WTC11 (cell line): ENCODE data around the gene RABGAP1. TPM values are rescaled to one million over a fixed set of nuclear protein-coding genes. Genes with fewer than 3 reads are reported as not detected.
A peak's percentile ranks its signal among the peaks of the same experiment; 100 is the strongest.

Experiments used
- ATAC-seq: fragments of 200-7000 bp; cut with Tn5 transposase; 2 replicates; pipeline ENCODE4 v1.10.0; 2021; ENCODE audit warnings: mild to moderate bottlenecking, moderate library complexity
- CTCF ChIA-PET: fragments of 300-600 bp; sonication (Branson Sonifier 250); formaldehyde crosslinking; loops from one replicate; lab custom pipeline; 2021; ENCODE audit warnings: antibody characterized with exemption; lab: Charles Lee
- POLR2A ChIA-PET: fragments of 350-600 bp; sonication (Branson Sonifier 250); formaldehyde crosslinking; loops from one replicate; lab custom pipeline; 2021; ENCODE audit warnings: antibody characterized with exemption; lab: Charles Lee
- DNase-seq: peaks from one replicate; pipeline ENCODE4 v3.0.0; 2021; ENCODE audit warnings: low spot score
- H3K27ac Mint-ChIP-seq: 2 replicates; pipeline ENCODE4 v1.8.0; 2021; ENCODE audit warnings: mixed read lengths
- H3K27me3 Mint-ChIP-seq: 2 replicates; pipeline ENCODE4 v1.8.0; 2021; ENCODE audit warnings: low read depth, mild to moderate bottlenecking, moderate library complexity, mixed read lengths
- H3K36me3 Mint-ChIP-seq: 2 replicates; pipeline ENCODE4 v1.8.0; 2021; ENCODE audit warnings: mixed read lengths
- H3K4me1 Mint-ChIP-seq: 2 replicates; pipeline ENCODE4 v1.8.0; 2022; ENCODE audit warnings: mixed read lengths
- H3K4me3 Mint-ChIP-seq: 2 replicates; pipeline ENCODE4 v1.8.0; 2021; ENCODE audit warnings: mild to moderate bottlenecking, moderate library complexity, mixed read lengths
- H3K9me3 Mint-ChIP-seq: 2 replicates; pipeline ENCODE4 v1.8.0; 2021; ENCODE audit warnings: mixed read lengths
- AFF4 ChIP-seq: sonication (generic); formaldehyde crosslinking; IDR thresholded peaks from 2 replicates; pipeline ENCODE4 v1.8.1; 2023; ENCODE audit warnings: mild to moderate bottlenecking, missing genetic modification reagents, borderline replicate concordance
- CDX4 ChIP-seq: fragments of 250-450 bp; sonication (Bioruptor Pico); IDR thresholded peaks from 2 replicates; pipeline ENCODE4 v1.9.0; 2021; ENCODE audit warnings: moderate library complexity, mild to moderate bottlenecking, inconsistent platforms, borderline replicate concordance
- FOXJ3 ChIP-seq: sonication (generic); formaldehyde crosslinking; IDR thresholded peaks from 2 replicates; pipeline ENCODE4 v1.9.0; 2021; ENCODE audit warnings: missing genetic modification reagents, mild to moderate bottlenecking, borderline replicate concordance
- FOXK1 ChIP-seq: sonication (generic); formaldehyde crosslinking; IDR thresholded peaks from 2 replicates; pipeline ENCODE4 v1.8.0; 2022; ENCODE audit warnings: mild to moderate bottlenecking, moderate library complexity, missing genetic modification reagents
- GTF2I ChIP-seq: fragments of 250-450 bp; sonication (Bioruptor Pico); conservative IDR thresholded peaks from 2 replicates; pipeline ENCODE4 v1.4.0; 2021; ENCODE audit warnings: mild to moderate bottlenecking
- HMGA2 ChIP-seq: fragments of 250-450 bp; sonication (Bioruptor Pico); IDR thresholded peaks from 2 replicates; pipeline ENCODE4 v1.4.0; 2021; ENCODE audit warnings: mild to moderate bottlenecking, moderate library complexity
- JUN ChIP-seq: sonication (generic); formaldehyde crosslinking; IDR thresholded peaks from 2 replicates; pipeline ENCODE4 v1.8.0; 2023; ENCODE audit warnings: mild to moderate bottlenecking, missing genetic modification reagents
- NFE2L1 ChIP-seq: sonication (generic); formaldehyde crosslinking; IDR thresholded peaks from 2 replicates; pipeline ENCODE4 v1.8.1; 2023; ENCODE audit warnings: missing genetic modification reagents
- NR2C2 ChIP-seq: sonication (generic); formaldehyde crosslinking; IDR thresholded peaks from 2 replicates; pipeline ENCODE4 v1.8.0; 2022; ENCODE audit warnings: mild to moderate bottlenecking, missing genetic modification reagents
- NR3C1 ChIP-seq: sonication (generic); formaldehyde crosslinking; conservative IDR thresholded peaks from 2 replicates; pipeline ENCODE4 v1.8.1; 2023; ENCODE audit warnings: low read depth, mild to moderate bottlenecking, missing genetic modification reagents
- PREB ChIP-seq: sonication (generic); formaldehyde crosslinking; IDR thresholded peaks from 2 replicates; pipeline ENCODE4 v1.8.1; 2022; ENCODE audit warnings: mild to moderate bottlenecking, missing genetic modification reagents, moderate library complexity, borderline replicate concordance
- RELA ChIP-seq: sonication (generic); formaldehyde crosslinking; IDR thresholded peaks from 2 replicates; pipeline ENCODE4 v1.8.1; 2022; ENCODE audit warnings: missing genetic modification reagents, mild to moderate bottlenecking, borderline replicate concordance
- TEAD1 ChIP-seq: sonication (generic); formaldehyde crosslinking; IDR thresholded peaks from 2 replicates; pipeline ENCODE4 v1.8.0; 2022; ENCODE audit warnings: mild to moderate bottlenecking, missing genetic modification reagents
- TEAD4 ChIP-seq: sonication (generic); formaldehyde crosslinking; IDR thresholded peaks from 2 replicates; pipeline ENCODE4 v1.8.0; 2022; ENCODE audit warnings: mild to moderate bottlenecking, missing genetic modification reagents
- USF2 ChIP-seq: sonication (generic); formaldehyde crosslinking; IDR thresholded peaks from 2 replicates; pipeline ENCODE4 v1.8.1; 2023; ENCODE audit warnings: mild to moderate bottlenecking, missing genetic modification reagents, moderate library complexity
- ZNF532 ChIP-seq: fragments of 250-450 bp; sonication (Bioruptor Pico); IDR thresholded peaks from 2 replicates; pipeline ENCODE4 v1.9.0; 2021; ENCODE audit warnings: mild to moderate bottlenecking, borderline replicate concordance
- total RNA-seq: library from RNA; stranded (reverse); gene quantifications from 3 replicates; pipeline ENCODE4 v1.2.3, GENCODE V29; 2021
- TF ChIP-seq, protein P1 (sequence below): fragments of 250-450 bp; sonication (Bioruptor Pico); conservative IDR thresholded peaks from 2 replicates; pipeline ENCODE4 v1.9.0; 2021; ENCODE audit warnings: mild to moderate bottlenecking
- TF ChIP-seq, protein P2 (sequence below): fragments of 250-450 bp; sonication (Bioruptor Pico); IDR thresholded peaks from 2 replicates; pipeline ENCODE4 v1.8.0; 2021; ENCODE audit warnings: mild to moderate bottlenecking

RABGAP1 gene
- total RNA-seq, 1 experiment from 2014 or later: 38.1 TPM

GRCh38 chr9:123131258-123131657, 190.4 kb downstream of the RABGAP1 start (continued):
- TF ChIP-seq, protein P1, sequence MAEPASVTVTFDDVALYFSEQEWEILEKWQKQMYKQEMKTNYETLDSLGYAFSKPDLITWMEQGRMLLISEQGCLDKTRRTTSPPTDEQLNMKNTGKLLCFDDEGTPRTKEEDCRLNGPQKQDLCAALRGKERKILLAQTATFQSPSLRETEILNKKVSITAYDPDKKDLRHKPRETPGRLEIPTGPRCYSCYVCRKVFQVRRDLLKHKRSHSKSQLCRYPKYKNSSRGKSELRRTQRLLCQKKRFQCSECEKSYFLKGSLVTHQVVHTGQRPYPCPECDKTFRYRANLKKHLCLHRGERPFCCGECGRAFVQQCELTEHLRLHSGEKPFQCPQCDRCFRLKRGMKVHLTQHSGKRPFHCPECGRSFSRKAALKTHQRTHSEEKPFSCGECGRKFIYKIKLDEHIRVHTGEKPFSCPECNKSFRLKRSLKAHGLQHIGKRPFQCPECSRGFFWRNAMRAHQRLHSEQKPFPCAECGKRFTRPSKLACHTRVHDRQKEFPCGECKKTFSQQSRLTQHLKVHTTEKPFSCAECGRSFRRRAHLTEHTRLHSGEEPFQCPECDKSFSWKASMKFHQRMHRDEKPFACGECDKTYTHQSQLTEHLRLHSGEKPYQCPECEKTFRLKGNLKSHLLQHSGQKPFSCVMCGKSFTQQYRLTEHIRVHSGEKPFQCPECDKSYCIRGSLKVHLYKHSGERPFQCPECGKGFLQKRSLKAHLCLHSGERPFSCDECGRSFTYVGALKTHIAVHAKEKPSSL (CRISPR knock-in tag): no peak
- TF ChIP-seq RELA (CRISPR knock-in tag) (no peak), FOXK1 (CRISPR knock-in tag) (no peak), FOXJ3 (CRISPR knock-in tag) (no peak), NR3C1 (CRISPR knock-in tag) (no peak), PREB (CRISPR knock-in tag) (no peak)

DNA sequence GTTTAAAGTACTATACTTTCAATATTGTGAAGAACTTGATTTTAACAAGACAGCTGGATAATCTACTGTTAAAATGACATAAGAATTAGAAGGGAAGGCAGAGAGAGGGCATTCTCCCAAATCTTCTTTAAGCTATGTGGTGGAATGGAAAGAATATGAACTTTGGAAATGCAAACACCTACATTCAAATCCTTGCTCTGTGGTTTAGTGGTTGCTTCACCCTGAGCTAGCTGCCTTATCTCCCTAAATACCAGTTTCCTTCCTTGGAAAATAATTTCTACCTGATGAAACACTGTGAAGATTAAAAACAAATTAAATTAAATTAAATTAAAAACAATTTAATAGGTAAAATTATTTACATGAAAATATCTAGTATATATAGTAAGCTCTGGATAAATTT, 191.2 kb downstream of the RABGAP1 start:
- CTCF ChIA-PET: no interaction called here
- H3K27ac Mint-ChIP-seq: no peak overlapping the region
- ATAC-seq: no peak
- POLR2A ChIA-PET: interaction anchor here (0.6 kb wide), 1 partner anchor 88 kb away, joined by 6 read pairs; no protein-coding TSS in a partner anchor
- no peak for DNase-seq
- no peak overlapping the region for H3K4me3 Mint-ChIP-seq
- no peaks in the 10 kb centered on the region for H3K4me1 Mint-ChIP-seq
- peaks cover 24% of the 10 kb centered on the region for H3K36me3 Mint-ChIP-seq
- TF ChIP-seq HMGA2 (CRISPR knock-in tag) (peak; percentile 42; the same call in 1 of the 2 replicates), TEAD1 (CRISPR knock-in tag) (no peak), CDX4 (CRISPR knock-in tag) (no peak), NFE2L1 (CRISPR knock-in tag) (no peak), JUN (no peak)
- TF ChIP-seq, protein P2, sequence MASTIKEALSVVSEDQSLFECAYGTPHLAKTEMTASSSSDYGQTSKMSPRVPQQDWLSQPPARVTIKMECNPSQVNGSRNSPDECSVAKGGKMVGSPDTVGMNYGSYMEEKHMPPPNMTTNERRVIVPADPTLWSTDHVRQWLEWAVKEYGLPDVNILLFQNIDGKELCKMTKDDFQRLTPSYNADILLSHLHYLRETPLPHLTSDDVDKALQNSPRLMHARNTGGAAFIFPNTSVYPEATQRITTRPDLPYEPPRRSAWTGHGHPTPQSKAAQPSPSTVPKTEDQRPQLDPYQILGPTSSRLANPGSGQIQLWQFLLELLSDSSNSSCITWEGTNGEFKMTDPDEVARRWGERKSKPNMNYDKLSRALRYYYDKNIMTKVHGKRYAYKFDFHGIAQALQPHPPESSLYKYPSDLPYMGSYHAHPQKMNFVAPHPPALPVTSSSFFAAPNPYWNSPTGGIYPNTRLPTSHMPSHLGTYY (CRISPR knock-in tag): no peak
- no peaks in the 10 kb centered on the region for H3K9me3 Mint-ChIP-seq
- no peaks in the 10 kb centered on the region for H3K27me3 Mint-ChIP-seq

- H3K27me3 Mint-ChIP-seq: no peaks in the 10 kb centered on the region
- peaks cover 18% of the 10 kb centered on the region for H3K36me3 Mint-ChIP-seq
- H3K27ac Mint-ChIP-seq: no peak overlapping the region
- no peaks in the 10 kb centered on the region for H3K4me1 Mint-ChIP-seq
- H3K4me3 Mint-ChIP-seq: no peak overlapping the region
- no peak for DNase-seq
- CTCF ChIA-PET: no interaction called here
- no peak for ATAC-seq
- POLR2A ChIA-PET: no interaction called here
- no peaks in the 10 kb centered on the region for H3K9me3 Mint-ChIP-seq
- no peak for TF ChIP-seq GTF2I (CRISPR knock-in tag)
- TF ChIP-seq AFF4: no peak
- TF ChIP-seq TEAD1 (CRISPR knock-in tag): no peak
- TF ChIP-seq TEAD4 (CRISPR knock-in tag): no peak
- TF ChIP-seq USF2 (CRISPR knock-in tag): no peak
- no peak for TF ChIP-seq FOXJ3 (CRISPR knock-in tag)
- TF ChIP-seq ZNF532 (CRISPR knock-in tag): no peak
- TF ChIP-seq NR2C2 (CRISPR knock-in tag): no peak
Measured at GRCh38 chr9:123132696-123133095, 191.9 kb downstream of the RABGAP1 start.
